IPS-NIHi7 (cell line): ENCODE measurements around the gene CELF4.

ENCODE experiments used
- DNase-seq: peaks from one replicate; pipeline ENCODE4 v3.0.0; 2012; ENCODE audit warnings: mixed read lengths; ENCODE audit errors: extremely low spot score

CELF4 gene

GRCh38 chr18:37565101-37565976 is at the start of gene CELF4:
Gene CELF4, minus strand, starts transcription at chr18:37565798.
- DNase-seq, result no peak

DNA sequence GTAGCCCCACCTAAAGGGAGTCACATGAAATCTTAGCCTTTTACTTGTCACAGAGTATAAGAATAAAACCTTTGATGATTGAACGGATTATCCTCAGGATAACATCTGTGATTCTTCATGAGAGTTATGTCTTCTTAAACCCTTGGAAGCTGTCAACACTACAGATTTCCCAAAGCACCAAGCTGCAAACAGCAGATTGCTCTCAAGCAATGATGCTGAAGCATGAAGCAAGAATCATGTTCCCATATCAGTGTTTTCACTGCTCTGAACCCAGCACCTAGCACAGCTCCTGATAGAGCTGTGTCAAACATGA is 47.6 kb upstream of the CELF4 start:
- no peak for DNase-seq

GRCh38 chr18:37612524-37613252 is 47.1 kb upstream of the CELF4 start:
- DNase-seq, result no peak

- DNase-seq, result no peak
Observed at GRCh38 chr18:37611614-37612279, 46.1 kb upstream of the CELF4 start.

- no peak for DNase-seq
Observed at GRCh38 chr18:37608876-37609275, 43.3 kb upstream of the CELF4 start.

GRCh38 chr18:37607281-37607680 is 41.7 kb upstream of the CELF4 start:
- no peak for DNase-seq

DNA sequence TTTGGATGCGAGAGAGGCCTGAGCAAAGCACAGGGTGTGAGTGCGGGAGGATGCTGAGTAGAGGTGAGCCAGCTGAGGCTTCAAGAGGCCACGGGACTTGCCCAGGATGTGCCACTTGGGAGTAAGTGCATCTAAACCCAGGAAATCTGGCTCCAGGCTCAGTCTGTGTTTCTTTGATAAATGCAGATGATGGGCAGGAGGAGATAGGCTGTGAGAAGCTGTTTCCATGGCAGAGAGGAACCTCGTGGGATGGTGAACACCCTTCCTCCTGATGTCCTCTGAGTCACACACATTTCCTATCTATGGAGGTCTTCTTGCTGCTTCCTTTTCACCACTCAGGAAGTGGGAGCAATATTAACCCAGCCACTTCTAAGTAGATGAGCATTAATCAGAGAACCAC is 38.4 kb upstream of the CELF4 start:
- no peak for DNase-seq

GRCh38 chr18:37598966-37599896 is 33.6 kb upstream of the CELF4 start:
- DNase-seq, result no peak

GRCh38 chr18:37598396-37598795 is 32.8 kb upstream of the CELF4 start:
- DNase-seq, result no peak

GRCh38 chr18:37590346-37590745 is 24.7 kb upstream of the CELF4 start:
- no peak for DNase-seq

GRCh38 chr18:37588289-37588688 is 22.7 kb upstream of the CELF4 start:
- no peak for DNase-seq

DNA sequence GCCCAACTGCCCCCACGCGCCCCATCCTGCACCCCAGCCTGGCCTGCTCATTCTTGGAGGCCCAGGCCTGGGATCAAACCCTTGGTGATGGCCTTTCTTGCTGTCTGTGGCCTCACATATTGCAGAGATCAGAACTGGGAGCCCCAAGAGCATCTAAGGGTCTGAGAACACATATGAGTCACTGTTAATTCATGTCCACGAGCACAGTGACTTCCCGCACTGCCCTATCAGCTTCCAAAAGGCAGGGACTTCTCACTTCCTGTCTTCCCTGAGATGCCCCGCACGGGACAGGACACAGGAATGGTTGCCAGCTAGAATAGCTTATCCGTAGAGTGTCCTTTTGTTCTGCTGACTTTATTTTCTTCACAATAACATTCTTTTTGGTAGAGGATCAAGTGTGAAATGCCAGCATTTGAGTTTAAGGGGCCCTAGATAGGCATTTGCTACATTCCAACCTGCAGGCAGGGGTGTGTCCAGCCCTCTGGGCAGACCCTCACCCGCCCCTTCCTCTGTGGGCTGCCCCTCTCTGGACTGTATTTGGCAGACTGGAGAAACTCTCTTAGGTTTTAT is 21.1 kb upstream of the CELF4 start:
- no peak for DNase-seq

- peak; percentile 73 for DNase-seq
Observed at GRCh38 chr18:37584952-37585695, 19.5 kb upstream of the CELF4 start.

- no peak for DNase-seq
Observed at GRCh38 chr18:37584217-37584616, 18.6 kb upstream of the CELF4 start.

DNA sequence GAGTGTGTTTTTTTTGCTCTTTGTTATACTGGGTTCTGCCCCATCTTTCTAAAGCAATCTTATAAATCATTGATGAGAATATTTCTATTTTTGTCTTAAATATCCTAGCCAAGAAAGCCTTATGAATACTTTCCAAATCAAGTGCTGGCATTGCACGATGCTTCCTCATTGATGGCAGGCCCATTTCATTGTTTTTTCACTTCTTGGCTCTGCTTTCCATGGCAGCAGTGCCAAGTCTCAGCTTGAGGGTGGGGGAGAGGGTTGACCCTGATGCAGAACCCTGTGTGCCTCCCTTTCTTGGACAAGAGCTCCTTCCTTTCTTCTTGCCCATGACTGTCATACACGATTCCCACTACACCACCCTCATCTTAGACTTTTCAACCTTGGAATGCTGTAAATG is 16.7 kb upstream of the CELF4 start:
- DNase-seq, result no peak

GRCh38 chr18:37578886-37579513 is 13.4 kb upstream of the CELF4 start:
- DNase-seq, result no peak

DNA sequence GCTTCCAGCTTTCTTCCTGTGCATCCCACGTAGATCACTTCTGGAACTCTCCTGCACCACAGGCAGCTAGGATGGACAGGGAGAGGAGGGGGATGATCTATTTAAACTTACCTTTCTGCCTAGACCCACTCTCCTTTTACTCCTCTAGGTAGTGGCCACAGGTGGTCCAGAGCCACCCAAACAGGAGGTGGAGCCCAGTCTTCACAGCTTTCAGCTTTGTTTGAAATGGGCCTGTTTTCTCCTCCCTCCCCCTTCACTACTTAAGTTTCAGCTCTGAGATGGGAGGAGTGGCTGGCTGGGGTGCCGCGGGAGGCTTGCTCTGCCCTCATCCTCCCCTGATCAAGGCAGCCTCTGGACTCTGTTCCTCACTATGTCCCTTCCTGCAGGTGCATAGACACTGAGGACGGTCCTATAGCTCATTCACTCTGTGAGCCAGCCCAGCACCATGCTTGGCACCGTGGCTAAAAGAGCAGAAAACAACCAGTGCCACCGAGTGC is 12.6 kb upstream of the CELF4 start:
- no peak for DNase-seq

- peak; percentile 63 for DNase-seq
Observed at GRCh38 chr18:37577051-37577611, 11.5 kb upstream of the CELF4 start.

DNA sequence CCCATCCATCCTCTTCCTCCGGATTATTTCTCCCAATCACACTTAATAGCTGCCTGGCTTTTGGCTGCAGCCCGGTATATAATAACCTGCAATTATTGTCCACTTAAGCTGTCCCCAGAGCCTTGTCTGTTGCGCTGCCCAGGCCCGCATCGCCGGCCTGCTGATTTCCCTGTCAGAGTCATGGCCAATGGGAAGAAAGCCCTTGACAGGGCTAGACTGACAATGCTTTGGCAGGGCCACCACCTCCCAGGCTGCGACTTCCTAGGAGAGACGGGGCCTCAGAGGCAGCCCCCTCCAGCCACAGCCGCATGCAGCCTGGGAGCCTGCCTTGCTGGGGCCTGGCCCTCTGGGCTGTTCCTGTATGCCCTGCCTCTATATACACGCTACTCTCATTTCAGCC is 10.0 kb upstream of the CELF4 start:
- DNase-seq, result no peak

- no peak for DNase-seq
Observed at GRCh38 chr18:37574113-37574512, 8.5 kb upstream of the CELF4 start.
